GM12873 (cell line): Measurements from ENCODE around the gene LDB1.

ENCODE experiments used
- CTCF ChIP-seq: IDR thresholded peaks from 2 replicates; pipeline ENCODE4 v1.5.1; 2012; ENCODE audit warnings: low read depth, mild to moderate bottlenecking, moderate library complexity, low read length, control low read depth; ENCODE audit not compliant: insufficient read depth; ENCODE audit errors: missing control alignments

The LDB1 gene

DNA sequence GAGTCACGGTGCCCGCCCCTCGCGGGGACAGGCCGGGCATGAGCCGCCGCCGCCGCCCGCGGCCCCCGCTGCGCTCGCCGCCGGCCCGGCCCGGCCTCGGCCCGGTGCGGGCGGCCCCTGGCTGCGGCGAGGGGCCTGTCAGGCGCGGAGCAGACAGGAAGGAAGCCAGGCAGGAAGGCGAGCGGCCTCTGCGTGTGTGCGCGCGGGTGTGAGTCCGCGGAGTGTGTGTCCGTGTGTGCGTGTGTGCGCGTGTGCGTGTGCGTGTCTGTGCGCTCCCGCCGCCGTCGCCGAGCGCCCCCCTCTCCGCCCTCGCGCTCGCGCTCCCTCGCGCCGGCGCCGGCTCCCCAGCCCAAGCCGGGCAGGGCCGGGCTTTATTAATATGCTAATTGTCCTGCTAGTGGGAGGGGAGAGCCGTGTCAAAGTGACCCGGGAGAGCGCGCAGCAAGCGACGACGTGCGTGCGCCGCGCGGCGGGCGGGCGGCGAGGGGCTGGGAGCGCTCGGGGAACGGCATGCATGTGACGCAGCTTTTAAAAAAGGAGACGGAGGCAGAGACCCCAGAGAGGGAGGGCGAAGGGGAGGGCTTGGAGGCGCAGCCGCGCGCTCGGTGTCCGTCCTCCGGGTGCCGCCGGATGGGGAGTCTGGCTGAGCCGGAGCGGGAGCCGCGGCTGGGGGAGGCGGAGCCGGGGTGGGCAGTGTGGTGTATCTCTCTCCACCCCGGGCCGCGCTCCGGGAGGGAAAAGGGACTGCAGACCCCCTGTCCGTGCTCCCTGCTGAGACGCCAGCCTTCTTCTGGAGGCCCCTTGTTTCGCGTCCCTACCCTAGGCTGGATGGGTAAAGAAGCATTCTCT lies at the start of gene LDB1:
TSS of gene LDB1 (minus strand) at position 227 of the 849 bp plus-strand sequence. CDS start 258 bp downstream, outside the sequence.
- TF ChIP-seq CTCF, result no peak

- TF ChIP-seq CTCF, result no peak
Measured at GRCh38 chr10:102167861-102168260, 47.7 kb upstream of the LDB1 start.

DNA sequence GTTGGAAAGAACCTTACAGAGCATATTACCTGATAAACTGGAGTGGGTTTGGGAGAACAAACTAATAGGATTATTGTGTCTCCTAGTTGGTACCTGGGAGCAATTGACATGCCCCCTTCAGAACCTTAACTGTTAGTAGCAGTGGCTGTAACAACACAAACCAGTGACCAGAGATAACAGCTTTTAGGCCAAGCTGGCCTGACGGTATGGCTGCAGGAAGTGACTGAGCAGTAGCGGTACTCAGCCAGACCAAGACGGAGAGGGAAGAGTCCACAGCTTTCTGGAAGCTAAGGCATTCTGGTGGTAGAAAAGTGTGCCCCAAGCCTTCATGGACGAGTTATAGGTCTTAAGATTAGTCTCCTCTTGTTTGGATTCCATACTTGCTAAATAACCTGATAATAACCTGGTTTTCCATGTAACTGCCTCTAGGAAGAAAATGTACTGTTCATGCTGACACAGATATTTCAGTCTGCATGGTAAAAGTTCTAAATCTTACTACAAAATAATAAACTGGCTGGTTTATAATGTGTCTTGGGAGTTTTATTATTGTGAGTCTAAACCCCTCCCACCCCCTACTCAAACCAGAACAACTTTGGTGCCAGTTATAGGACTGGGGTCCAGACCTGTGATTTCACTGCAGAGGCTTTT lies 43.3 kb upstream of the LDB1 start:
- no peak for TF ChIP-seq CTCF

GRCh38 chr10:102159831-102160230 lies 39.7 kb upstream of the LDB1 start:
- TF ChIP-seq CTCF, result no peak

DNA sequence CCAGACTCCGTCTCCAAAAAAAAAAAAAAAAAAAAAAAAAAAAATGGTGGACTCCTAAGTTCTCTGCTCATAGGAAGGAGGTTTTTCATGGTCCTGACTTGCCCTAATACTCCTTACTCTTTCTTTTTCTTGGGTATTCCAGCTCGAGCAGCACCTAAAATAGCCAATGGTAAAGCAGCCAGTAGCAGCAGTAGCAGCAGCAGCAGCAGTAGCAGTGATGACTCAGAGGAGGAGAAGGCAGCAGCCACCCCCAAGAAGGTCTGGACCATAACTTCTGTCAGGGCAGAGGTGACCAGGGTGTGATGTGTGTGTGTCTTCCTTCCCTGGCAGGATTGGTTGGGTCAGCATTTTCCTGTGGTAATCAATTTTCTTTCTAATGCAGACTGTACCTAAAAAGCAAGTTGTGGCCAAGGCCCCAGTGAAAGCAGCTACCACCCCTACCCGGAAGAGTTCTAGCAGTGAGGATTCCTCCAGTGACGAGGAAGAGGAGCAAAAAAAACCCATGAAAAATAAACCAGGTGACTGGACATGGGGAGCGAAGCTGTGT lies 39.0 kb upstream of the LDB1 start:
- no peak for TF ChIP-seq CTCF

DNA sequence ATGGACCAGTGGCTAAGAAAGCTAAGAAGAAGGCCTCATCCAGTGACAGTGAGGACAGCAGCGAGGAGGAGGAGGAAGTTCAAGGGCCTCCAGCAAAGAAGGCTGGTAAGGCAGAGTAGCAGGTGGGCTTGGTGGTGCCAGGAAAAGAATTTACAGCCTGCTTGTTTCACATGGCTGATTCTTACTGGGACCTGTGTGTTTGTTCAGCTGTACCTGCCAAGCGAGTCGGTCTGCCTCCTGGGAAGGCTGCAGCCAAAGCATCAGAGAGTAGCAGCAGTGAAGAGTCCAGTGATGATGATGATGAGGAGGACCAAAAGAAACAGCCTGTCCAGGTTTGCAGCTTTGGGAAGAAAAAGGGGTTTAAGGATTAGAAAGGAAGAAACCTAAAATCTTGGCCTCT lies 37.1 kb upstream of the LDB1 start:
- TF ChIP-seq CTCF, result no peak

- no peak for TF ChIP-seq CTCF
Measured at GRCh38 chr10:102154466-102155116, 34.4 kb upstream of the LDB1 start.
